HEK293 (cell line): ENCODE measurements around the gene GNLY.

ENCODE experiments used
- CTCF ChIA-PET: fragments of 350-600 bp; formaldehyde crosslinking; extraction: SDS; loops from one replicate; lab custom pipeline; 2021; ENCODE audit warnings: antibody characterized with exemption; lab: Yijun Ruan, JAX
- POLR2A ChIA-PET: fragments of 300-600 bp; formaldehyde crosslinking; extraction: SDS; loops from one replicate; lab custom pipeline; 2020; ENCODE audit warnings: antibody characterized with exemption, inconsistent platforms; lab: Yijun Ruan, JAX
- H3K27ac ChIP-seq: fragments of 200-500 bp; sonication (Bioruptor generic); 2 replicates; pipeline ENCODE4 v1.5.1; 2014; ENCODE audit warnings: low read depth, low read length, control low read depth, inconsistent platforms; ENCODE audit errors: extremely low read depth
- H3K36me3 ChIP-seq, 2 experiments: fragments of 200-500 bp in 1 of 2; sonication (Bioruptor generic) in 1 of 2; 1 replicate in 1 of 2; 2 replicates in 1 of 2; pipeline ENCODE4 v1.5.1; 2014 to 2017; ENCODE audit warnings: inconsistent platforms in 2 of 2, low read length in 2 of 2; ENCODE audit not compliant: control insufficient read depth in 2 of 2, insufficient read depth in 1 of 2
- H3K4me1 ChIP-seq: fragments of 200-500 bp; sonication (Bioruptor generic); 2 replicates; pipeline ENCODE4 v1.5.1; 2014; ENCODE audit warnings: mild to moderate bottlenecking, low read length, inconsistent platforms; ENCODE audit not compliant: control insufficient read depth, insufficient read depth
- H3K4me3 ChIP-seq: 2 replicates; pipeline ENCODE4 v1.5.1; 2011; ENCODE audit warnings: low read depth, mild to moderate bottlenecking, control low read depth, low read length, moderate library complexity
- H3K9me3 ChIP-seq: fragments of 200-500 bp; sonication (Bioruptor generic); 2 replicates; pipeline ENCODE4 v1.5.1; 2014; ENCODE audit warnings: low read depth, low read length, inconsistent platforms; ENCODE audit not compliant: control insufficient read depth, insufficient read depth
- CTCF ChIP-seq: fragments of 450-650 bp; formaldehyde crosslinking; IDR thresholded peaks from 2 replicates; pipeline ENCODE4 v1.5.1; 2016; ENCODE audit warnings: missing biosample characterization, missing genetic modification characterization
- GLIS2 ChIP-seq: fragments of 450-650 bp; formaldehyde crosslinking; IDR thresholded peaks from 2 replicates; pipeline ENCODE4 v1.5.1; 2016; ENCODE audit warnings: missing biosample characterization, missing genetic modification characterization
- OVOL3 ChIP-seq: fragments of 450-650 bp; formaldehyde crosslinking; IDR thresholded peaks from 2 replicates; pipeline ENCODE4 v1.5.1; 2016; ENCODE audit warnings: missing biosample characterization, missing genetic modification characterization
- PRDM1 ChIP-seq: fragments of 450-650 bp; formaldehyde crosslinking; IDR thresholded peaks from 2 replicates; pipeline ENCODE4; 2016; ENCODE audit warnings: missing biosample characterization, missing genetic modification characterization
- SP7 ChIP-seq: fragments of 450-650 bp; formaldehyde crosslinking; IDR thresholded peaks from 2 replicates; pipeline ENCODE4 v1.5.1; 2016; ENCODE audit warnings: missing biosample characterization, missing genetic modification characterization
- TSHZ1 ChIP-seq: fragments of 450-650 bp; formaldehyde crosslinking; IDR thresholded peaks from 2 replicates; pipeline ENCODE4 v1.5.1; 2016; ENCODE audit warnings: missing biosample characterization, missing genetic modification characterization, borderline replicate concordance
- ZBTB10 ChIP-seq: fragments of 450-650 bp; formaldehyde crosslinking; IDR thresholded peaks from 2 replicates; pipeline ENCODE4 v1.5.1; 2016; ENCODE audit warnings: missing biosample characterization, missing genetic modification characterization
- ZBTB26 ChIP-seq: fragments of 450-650 bp; formaldehyde crosslinking; optimal IDR thresholded peaks from 2 replicates; pipeline ENCODE3; 2016; ENCODE audit warnings: missing biosample characterization, mild to moderate bottlenecking, missing genetic modification characterization
- ZBTB48 ChIP-seq: fragments of 450-650 bp; formaldehyde crosslinking; IDR thresholded peaks from 2 replicates; pipeline ENCODE4 v1.5.1; 2016; ENCODE audit warnings: missing biosample characterization, missing genetic modification characterization
- ZBTB49 ChIP-seq: fragments of 450-650 bp; formaldehyde crosslinking; IDR thresholded peaks from 2 replicates; pipeline ENCODE4 v1.5.1; 2016; ENCODE audit warnings: missing biosample characterization, missing genetic modification characterization, low read depth
- ZNF169 ChIP-seq: fragments of 450-650 bp; formaldehyde crosslinking; IDR thresholded peaks from 2 replicates; pipeline ENCODE4 v1.5.1; 2016; ENCODE audit warnings: missing biosample characterization, missing genetic modification characterization
- ZNF184 ChIP-seq: fragments of 450-650 bp; IDR thresholded peaks from 2 replicates; pipeline ENCODE4 v1.5.1; 2018; ENCODE audit warnings: missing biosample characterization, mild to moderate bottlenecking, missing genetic modification characterization
- ZNF280C ChIP-seq: fragments of 450-650 bp; formaldehyde crosslinking; IDR thresholded peaks from 2 replicates; pipeline ENCODE4 v1.5.1; 2016; ENCODE audit warnings: missing biosample characterization, missing genetic modification characterization
- ZNF488 ChIP-seq: fragments of 450-650 bp; formaldehyde crosslinking; IDR thresholded peaks from 2 replicates; pipeline ENCODE4 v1.5.1; 2016; ENCODE audit warnings: missing biosample characterization, missing genetic modification characterization
- ZNF585B ChIP-seq: fragments of 450-650 bp; formaldehyde crosslinking; IDR thresholded peaks from 2 replicates; pipeline ENCODE4 v1.5.1; 2016; ENCODE audit warnings: missing biosample characterization, missing genetic modification characterization
- ZNF596 ChIP-seq: fragments of 450-650 bp; IDR thresholded peaks from 2 replicates; pipeline ENCODE4 v1.5.0; 2018; ENCODE audit warnings: missing biosample characterization, mild to moderate bottlenecking, missing genetic modification characterization, moderate library complexity
- ZNF600 ChIP-seq: fragments of 450-650 bp; formaldehyde crosslinking; IDR thresholded peaks from 2 replicates; pipeline ENCODE4 v1.5.1; 2016; ENCODE audit warnings: missing biosample characterization, missing genetic modification characterization
- ZNF624 ChIP-seq: fragments of 450-650 bp; formaldehyde crosslinking; IDR thresholded peaks from 2 replicates; pipeline ENCODE4 v1.5.1; 2017; ENCODE audit warnings: missing biosample characterization, missing genetic modification characterization
- ZNF629 ChIP-seq: fragments of 450-650 bp; formaldehyde crosslinking; IDR thresholded peaks from 2 replicates; pipeline ENCODE4 v1.5.1; 2017; ENCODE audit warnings: missing biosample characterization, missing genetic modification characterization
- ZNF664 ChIP-seq: fragments of 450-650 bp; formaldehyde crosslinking; IDR thresholded peaks from 2 replicates; pipeline ENCODE4 v1.5.1; 2016; ENCODE audit warnings: missing biosample characterization, missing genetic modification characterization

GNLY gene

GRCh38 chr2:85644909-85645308 lies 49.2 kb upstream of the GNLY start (continued):
- TF ChIP-seq ZBTB49 (tag by site-specific recombination) = no peak
- TF ChIP-seq ZBTB10 (tag by site-specific recombination) = no peak

GRCh38 chr2:85646166-85646565 lies 48.0 kb upstream of the GNLY start:
- H3K36me3 ChIP-seq = peaks cover 79 to 96% of the 10 kb centered on the region in 2 experiments
- TF ChIP-seq ZNF488 (no peak), ZNF585B (tag by site-specific recombination) (no peak), ZNF624 (tag by site-specific recombination) (no peak), PRDM1 (tag by site-specific recombination) (no peak), ZNF184 (no peak), ZBTB26 (tag by site-specific recombination) (no peak), ZNF664 (tag by site-specific recombination) (no peak), ZNF169 (tag by site-specific recombination) (no peak), CTCF (no peak), ZNF596 (no peak), ZNF280C (tag by site-specific recombination) (no peak), SP7 (tag by site-specific recombination) (no peak), ZNF629 (tag by site-specific recombination) (no peak), GLIS2 (tag by site-specific recombination) (no peak), TSHZ1 (no peak), OVOL3 (no peak), ZNF600 (no peak), ZBTB48 (tag by site-specific recombination) (no peak)
- TF ChIP-seq, all 188 proteins: peak for 0
- H3K27ac ChIP-seq = no peak overlapping the region
- no peaks in the 10 kb centered on the region for H3K9me3 ChIP-seq
- ChIA-PET POLR2A (no interaction called here), CTCF (interaction anchor here (0.6 to 2.2 kb wide), 3 partner anchors 9 to 533 kb away, joined by 3 to 12 read pairs (median 5); no protein-coding TSS in a partner anchor)
- H3K4me1 ChIP-seq = no peaks in the 10 kb centered on the region
- no peak overlapping the region for H3K4me3 ChIP-seq
